Endothelial cell of umbilical vein (primary cell): ENCODE results near the gene PLXDC2. TPM values are rescaled to one million over a fixed set of nuclear protein-coding genes. Genes with fewer than 3 reads are reported as not detected.

Experiments used
- BruUV-seq: library from RNA; stranded (reverse); fragments of 400-500 nt; replicated peaks from 2 replicates; lab custom pipeline; 2021; lab: Mats Ljungman, UMichigan
- CTCF ChIA-PET: fragments of 300-600, 350-600 bp; sonication (Branson Sonifier 250); formaldehyde crosslinking; loops from one replicate; lab custom pipeline; 2021; ENCODE audit warnings: antibody characterized with exemption, inconsistent platforms; lab: Charles Lee
- POLR2A ChIA-PET: fragments of 300-600, 350-600 bp; sonication (Branson Sonifier 250); formaldehyde crosslinking; loops from one replicate; lab custom pipeline; 2021; ENCODE audit warnings: antibody characterized with exemption, inconsistent platforms; lab: Charles Lee
- DNase-seq: peaks from one replicate; pipeline ENCODE4 v3.0.0-alpha.2; 2011; ENCODE audit warnings: low read depth, low spot score
- FAIRE-seq: peaks from 2 replicates; lab custom pipeline; 2011; peaks lifted over from hg19 to GRCh38; lab: Jason Lieb, UNC
- H2AFZ ChIP-seq: 2 replicates; pipeline ENCODE4 v1.6.0; 2012; ENCODE audit warnings: low read depth, low read length, control low read depth, inconsistent platforms
- H3K27ac ChIP-seq: 2 replicates; pipeline ENCODE4 v1.5.1; 2011; ENCODE audit warnings: low read depth, mild to moderate bottlenecking, control low read depth, low read length, moderate library complexity; ENCODE audit not compliant: insufficient read depth
- H3K27me3 ChIP-seq, 2 experiments: 2 replicates each; pipeline versions ENCODE4 v1.6.0 to v1.6.1; 2011; ENCODE audit warnings: low read length in 2 of 2, mixed read lengths in 1 of 2; ENCODE audit not compliant: control insufficient read depth in 2 of 2, insufficient read depth in 2 of 2
- H3K36me3 ChIP-seq, 2 experiments: 2 replicates in 1 of 2; 3 replicates in 1 of 2; pipeline ENCODE4 v1.5.1; 2011; ENCODE audit warnings: low read length in 2 of 2, mild to moderate bottlenecking in 1 of 2, moderate library complexity in 1 of 2; ENCODE audit not compliant: control insufficient read depth in 2 of 2, insufficient read depth in 2 of 2; ENCODE audit errors: extremely low read depth in 1 of 2
- H3K4me1 ChIP-seq: 3 replicates; pipeline ENCODE4 v1.5.1; 2011; ENCODE audit warnings: mild to moderate bottlenecking, low read length; ENCODE audit not compliant: control insufficient read depth, insufficient read depth; ENCODE audit errors: extremely low read depth
- H3K4me2 ChIP-seq: 2 replicates; pipeline ENCODE4 v1.6.1; 2011; ENCODE audit warnings: low read length, control low read depth, mixed read lengths; ENCODE audit not compliant: insufficient read depth
- H3K4me3 ChIP-seq, 3 experiments: fragments of 200-600 bp in 1 of 3; sonication (generic), shearing (Covaris generic) in 1 of 3; replicated peaks in 1 of 3; 2 replicates each; pipeline ENCODE4 v1.5.1; 2011 to 2016; ENCODE audit warnings: control low read depth in 3 of 3, low read length in 3 of 3, mild to moderate bottlenecking in 2 of 3, inconsistent platforms in 1 of 3, low read depth in 1 of 3, moderate library complexity in 1 of 3; ENCODE audit not compliant: insufficient read depth in 1 of 3
- H3K79me2 ChIP-seq: 2 replicates; pipeline ENCODE4 v1.6.0; 2012; ENCODE audit warnings: low read length, inconsistent platforms; ENCODE audit not compliant: control insufficient read depth, insufficient read depth
- H3K9ac ChIP-seq: replicated peaks from 2 replicates; pipeline ENCODE3; 2011; ENCODE audit warnings: low read length, control low read depth; ENCODE audit not compliant: insufficient read depth; ENCODE audit errors: extremely low read depth
- H3K9me1 ChIP-seq: replicated peaks from 3 replicates; pipeline ENCODE4 v1.6.0; 2011; ENCODE audit warnings: mild to moderate bottlenecking, low read length; ENCODE audit not compliant: control insufficient read depth, insufficient read depth; ENCODE audit errors: extremely low read depth
- H3K9me3 ChIP-seq: replicated peaks from 2 replicates; pipeline ENCODE4 v1.5.1; 2012; ENCODE audit warnings: low read length, inconsistent platforms; ENCODE audit not compliant: control insufficient read depth, insufficient read depth
- H4K20me1 ChIP-seq: replicated peaks from 2 replicates; pipeline ENCODE3; 2011; ENCODE audit warnings: mild to moderate bottlenecking, low read length; ENCODE audit not compliant: control insufficient read depth, insufficient read depth; ENCODE audit errors: extremely low read depth
- CTCF ChIP-seq, 2 donors: IDR thresholded peaks; 1 replicate in 1 of 2; 2 replicates in 1 of 2; pipeline ENCODE4 v1.5.1; 2011; ENCODE audit warnings: low read length in 2 of 2, mild to moderate bottlenecking in 2 of 2, moderate library complexity in 2 of 2, control low read depth in 1 of 2, inconsistent platforms in 1 of 2, low read depth in 1 of 2; ENCODE audit not compliant: insufficient read depth in 1 of 2; ENCODE audit errors: extremely low read depth in 1 of 2
- EZH2 ChIP-seq: IDR thresholded peaks from 2 replicates; pipeline ENCODE4 v1.6.1; 2012; ENCODE audit warnings: borderline replicate concordance, low read depth, mild to moderate bottlenecking, moderate library complexity, low read length, inconsistent platforms; ENCODE audit not compliant: severe bottlenecking
- FOS ChIP-seq: IDR thresholded peaks from 2 replicates; pipeline ENCODE4 v1.6.1; 2011; ENCODE audit warnings: mild to moderate bottlenecking, low read length, moderate library complexity, borderline replicate concordance; ENCODE audit not compliant: insufficient read depth
- GATA2 ChIP-seq: IDR thresholded peaks from 2 replicates; pipeline ENCODE4 v1.7.0; 2011; ENCODE audit warnings: low read depth, mild to moderate bottlenecking, moderate library complexity, mixed read lengths, low read length; ENCODE audit not compliant: insufficient read length, insufficient read depth
- JUN ChIP-seq: IDR thresholded peaks from 2 replicates; pipeline ENCODE4 v1.6.1; 2011; ENCODE audit warnings: borderline replicate concordance, low read depth; ENCODE audit not compliant: insufficient read length, insufficient read depth
- MAX ChIP-seq: IDR thresholded peaks from 2 replicates; pipeline ENCODE4 v1.6.1; 2011; ENCODE audit not compliant: insufficient read depth, insufficient read length
- MYC ChIP-seq: IDR thresholded peaks from one replicate; pipeline ENCODE4 v1.6.1; 2011; ENCODE audit warnings: mild to moderate bottlenecking, low read depth, low read length
- POLR2A ChIP-seq: IDR thresholded peaks from 2 replicates; pipeline ENCODE4 v1.6.1; 2012; ENCODE audit warnings: low read depth, mild to moderate bottlenecking, control low read depth, low read length
- POLR2AphosphoS5 ChIP-seq: IDR thresholded peaks from 2 replicates; pipeline ENCODE4 v1.6.1; 2012; ENCODE audit warnings: low read depth, mild to moderate bottlenecking, control low read depth, low read length, moderate library complexity; ENCODE audit not compliant: insufficient read depth
- dilution Hi-C: fragments of 300-500 bp; cut with MboI; formaldehyde crosslinking; loops from one replicate; pipeline ENCODE4 v1.15.0; 2019; ENCODE audit warnings: low sequenced_read_pairs; ENCODE audit not compliant: extremely low pct_ligation_motif_present
- intact Hi-C: fragments of 100-400 bp; cut with micrococcal nuclease; formaldehyde crosslinking; loops from one replicate; pipeline ENCODE4 v1.10.0; 2022
- polyA plus RNA-seq, 4 experiments: library from polyadenylated mRNA; depleted of rRNA in 3 of 4; stranded (reverse) in 3 of 4; unstranded in 1 of 4; fragments of >200 nt; gene quantifications; 2 replicates each; pipeline versions ENCODE4 v1.2.1 to v1.2.3, GENCODE V29; 2011 to 2012; ENCODE audit warnings: missing spikeins in 1 of 4
- total RNA-seq: library from RNA; stranded (reverse); gene quantifications from 2 replicates; pipeline ENCODE4 v1.2.3, GENCODE V29; 2021

PLXDC2 gene
- total and polyA plus RNA-seq, 2 donors (not counting 3 experiments of a cell fraction or from before 2014, with no cell fraction given) = 0.32 to 1.2 TPM

GRCh38 chr10:20093600-20093999 lies 277.4 kb downstream of the PLXDC2 start:
- POLR2A ChIA-PET = no interaction called here
- no peaks in the 10 kb centered on the region for H3K9me1 ChIP-seq

More at GRCh38 chr10:20093600-20093999, 277.4 kb downstream of the PLXDC2 start:
- H2AFZ ChIP-seq = no peak overlapping the region
- BruUV-seq = no TSS peak
- dilution Hi-C loops = no loop called here
- H4K20me1 ChIP-seq = no peaks in the 10 kb centered on the region
- H3K9ac ChIP-seq = no peak overlapping the region
- intact Hi-C loops = no loop called here
- TF ChIP-seq GATA2 (no peak), POLR2A (no peak), MAX (no peak), CTCF (IDR thresholded peaks at IDR 0.05; ENCODE audit: extremely low read depth in 1 of 2, insufficient read depth in 1 of 2, low read depth in 1 of 2, low read length in 2 of 2) (no peak), EZH2 (no peak), FOS (no peak), JUN (no peak), MYC (no peak), POLR2AphosphoS5 (no peak)
- no peak overlapping the region for H3K4me3 ChIP-seq
- H3K4me2 ChIP-seq = no peak overlapping the region
- H3K27ac ChIP-seq = no peak overlapping the region
- no peaks in the 10 kb centered on the region for H3K27me3 ChIP-seq
- H3K4me1 ChIP-seq = no peaks in the 10 kb centered on the region
- no peaks in the 10 kb centered on the region for H3K79me2 ChIP-seq
- no peaks in the 10 kb centered on the region for H3K9me3 ChIP-seq
- no peak for FAIRE-seq
- CTCF ChIA-PET = no interaction called here
- H3K36me3 ChIP-seq = no peaks in the 10 kb centered on the region
- no peak for DNase-seq
